HL-60 (cell line): ENCODE data around the gene BRCA2.

Source experiments
- GABPA ChIP-seq: IDR thresholded peaks from 2 replicates; pipeline ENCODE4 v1.6.1; 2012; ENCODE audit warnings: low read depth
- POLR2AphosphoS5 ChIP-seq: IDR thresholded peaks from 2 replicates; pipeline ENCODE4 v1.6.1; 2012; ENCODE audit warnings: low read depth
- SPI1 ChIP-seq: IDR thresholded peaks from 2 replicates; pipeline ENCODE4 v1.6.1; 2012; ENCODE audit warnings: low read depth, mild to moderate bottlenecking, borderline replicate concordance
- TF ChIP-seq, protein P1 (sequence below): IDR thresholded peaks from one replicate; pipeline ENCODE4 v1.5.1; 2011; ENCODE audit warnings: low read length, control low read depth, inconsistent platforms; ENCODE audit not compliant: insufficient read depth
- TF ChIP-seq, protein P2 (sequence below): IDR thresholded peaks from 2 replicates; pipeline ENCODE4 v1.6.1; 2012; ENCODE audit warnings: low read depth; ENCODE audit not compliant: insufficient replicate concordance

DNA sequence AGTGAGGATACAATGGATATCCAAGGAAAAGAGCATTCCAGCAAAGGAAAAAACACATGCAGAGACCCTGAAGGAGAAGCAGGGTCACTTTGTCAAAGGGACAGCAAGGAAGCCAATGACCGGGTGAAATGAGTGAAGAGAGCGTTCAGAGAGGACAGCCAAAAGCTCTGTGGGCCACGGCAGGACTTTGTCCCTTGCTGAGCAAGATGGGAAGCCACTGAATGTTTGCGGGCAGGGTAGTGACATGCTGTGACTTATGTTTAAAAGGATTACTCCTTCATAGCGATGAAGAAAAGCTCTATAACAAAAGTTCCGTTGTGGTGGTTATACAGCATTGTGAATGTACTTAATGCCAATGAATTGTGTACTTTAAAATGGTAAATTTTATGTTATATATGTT is 16.6 kb upstream of the BRCA2 start:
- TF ChIP-seq, protein P1, sequence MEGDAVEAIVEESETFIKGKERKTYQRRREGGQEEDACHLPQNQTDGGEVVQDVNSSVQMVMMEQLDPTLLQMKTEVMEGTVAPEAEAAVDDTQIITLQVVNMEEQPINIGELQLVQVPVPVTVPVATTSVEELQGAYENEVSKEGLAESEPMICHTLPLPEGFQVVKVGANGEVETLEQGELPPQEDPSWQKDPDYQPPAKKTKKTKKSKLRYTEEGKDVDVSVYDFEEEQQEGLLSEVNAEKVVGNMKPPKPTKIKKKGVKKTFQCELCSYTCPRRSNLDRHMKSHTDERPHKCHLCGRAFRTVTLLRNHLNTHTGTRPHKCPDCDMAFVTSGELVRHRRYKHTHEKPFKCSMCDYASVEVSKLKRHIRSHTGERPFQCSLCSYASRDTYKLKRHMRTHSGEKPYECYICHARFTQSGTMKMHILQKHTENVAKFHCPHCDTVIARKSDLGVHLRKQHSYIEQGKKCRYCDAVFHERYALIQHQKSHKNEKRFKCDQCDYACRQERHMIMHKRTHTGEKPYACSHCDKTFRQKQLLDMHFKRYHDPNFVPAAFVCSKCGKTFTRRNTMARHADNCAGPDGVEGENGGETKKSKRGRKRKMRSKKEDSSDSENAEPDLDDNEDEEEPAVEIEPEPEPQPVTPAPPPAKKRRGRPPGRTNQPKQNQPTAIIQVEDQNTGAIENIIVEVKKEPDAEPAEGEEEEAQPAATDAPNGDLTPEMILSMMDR = no peak
- no peak for TF ChIP-seq GABPA
- no peak for TF ChIP-seq POLR2AphosphoS5
- TF ChIP-seq SPI1 = no peak
- TF ChIP-seq, protein P2, sequence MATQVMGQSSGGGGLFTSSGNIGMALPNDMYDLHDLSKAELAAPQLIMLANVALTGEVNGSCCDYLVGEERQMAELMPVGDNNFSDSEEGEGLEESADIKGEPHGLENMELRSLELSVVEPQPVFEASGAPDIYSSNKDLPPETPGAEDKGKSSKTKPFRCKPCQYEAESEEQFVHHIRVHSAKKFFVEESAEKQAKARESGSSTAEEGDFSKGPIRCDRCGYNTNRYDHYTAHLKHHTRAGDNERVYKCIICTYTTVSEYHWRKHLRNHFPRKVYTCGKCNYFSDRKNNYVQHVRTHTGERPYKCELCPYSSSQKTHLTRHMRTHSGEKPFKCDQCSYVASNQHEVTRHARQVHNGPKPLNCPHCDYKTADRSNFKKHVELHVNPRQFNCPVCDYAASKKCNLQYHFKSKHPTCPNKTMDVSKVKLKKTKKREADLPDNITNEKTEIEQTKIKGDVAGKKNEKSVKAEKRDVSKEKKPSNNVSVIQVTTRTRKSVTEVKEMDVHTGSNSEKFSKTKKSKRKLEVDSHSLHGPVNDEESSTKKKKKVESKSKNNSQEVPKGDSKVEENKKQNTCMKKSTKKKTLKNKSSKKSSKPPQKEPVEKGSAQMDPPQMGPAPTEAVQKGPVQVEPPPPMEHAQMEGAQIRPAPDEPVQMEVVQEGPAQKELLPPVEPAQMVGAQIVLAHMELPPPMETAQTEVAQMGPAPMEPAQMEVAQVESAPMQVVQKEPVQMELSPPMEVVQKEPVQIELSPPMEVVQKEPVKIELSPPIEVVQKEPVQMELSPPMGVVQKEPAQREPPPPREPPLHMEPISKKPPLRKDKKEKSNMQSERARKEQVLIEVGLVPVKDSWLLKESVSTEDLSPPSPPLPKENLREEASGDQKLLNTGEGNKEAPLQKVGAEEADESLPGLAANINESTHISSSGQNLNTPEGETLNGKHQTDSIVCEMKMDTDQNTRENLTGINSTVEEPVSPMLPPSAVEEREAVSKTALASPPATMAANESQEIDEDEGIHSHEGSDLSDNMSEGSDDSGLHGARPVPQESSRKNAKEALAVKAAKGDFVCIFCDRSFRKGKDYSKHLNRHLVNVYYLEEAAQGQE = no peak
